Neural cell (in vitro differentiated cells): ENCODE results near the gene IFNLR1. TPM values are rescaled to one million over a fixed set of nuclear protein-coding genes. Genes with fewer than 3 reads are reported as not detected.

ENCODE experiments used
- H2AFZ ChIP-seq: fragments of 200-600, 300-800 bp; sonication (generic), shearing (Covaris generic); 2 replicates; pipeline ENCODE4 v1.6.0; 2014; ENCODE audit warnings: low read depth, mild to moderate bottlenecking, antibody characterized with exemption, low read length, moderate library complexity
- H3F3A ChIP-seq: fragments of 200-600 bp; shearing (Covaris generic); 2 replicates; pipeline ENCODE4 v1.6.1; 2016; ENCODE audit warnings: mild to moderate bottlenecking, moderate library complexity, mixed read lengths, antibody characterized with exemption, low read length; ENCODE audit not compliant: insufficient read depth, poor library complexity, severe bottlenecking
- H3K27ac ChIP-seq: fragments of 200-600, 300-800 bp; sonication (generic), shearing (Covaris generic); 2 replicates; pipeline ENCODE4 v1.5.1; 2014; ENCODE audit warnings: mild to moderate bottlenecking, low read length, moderate library complexity
- H3K27me3 ChIP-seq: fragments of 300-800, 200-600 bp; sonication (generic), shearing (Covaris generic); 2 replicates; pipeline ENCODE4 v1.6.0; 2014; ENCODE audit warnings: mild to moderate bottlenecking, low read depth, low read length, moderate library complexity; ENCODE audit not compliant: insufficient read depth
- H3K36me3 ChIP-seq: fragments of 300-800, 200-600 bp; sonication (generic), shearing (Covaris generic); 2 replicates; pipeline ENCODE4 v1.5.1; 2014; ENCODE audit warnings: mild to moderate bottlenecking, antibody characterized with exemption, low read length, moderate library complexity; ENCODE audit not compliant: insufficient read depth
- H3K4me2 ChIP-seq: fragments of 300-800, 200-600 bp; sonication (generic), shearing (Covaris generic); 2 replicates; pipeline ENCODE4 v1.6.0; 2014; ENCODE audit warnings: mild to moderate bottlenecking, low read length
- H3K4me3 ChIP-seq: fragments of 300-800, 200-600 bp; sonication (generic), shearing (Covaris generic); 2 replicates; pipeline ENCODE4 v1.5.1; 2014; ENCODE audit warnings: mild to moderate bottlenecking, low read length, moderate library complexity
- H3K79me2 ChIP-seq: fragments of 200-600 bp; shearing (Covaris generic); replicated peaks from 2 replicates; pipeline ENCODE4 v1.6.0; 2014; ENCODE audit warnings: mild to moderate bottlenecking, low read length, moderate library complexity; ENCODE audit not compliant: insufficient read depth
- H3K9ac ChIP-seq: fragments of 300-800, 200-600 bp; sonication (generic), shearing (Covaris generic); 2 replicates; pipeline ENCODE4 v1.6.1; 2016; ENCODE audit warnings: mild to moderate bottlenecking, low read length, mixed read lengths
- H3K9me2 ChIP-seq: fragments of 200-600 bp; shearing (Covaris generic); 2 replicates; pipeline ENCODE4 v1.6.1; 2016; ENCODE audit warnings: mild to moderate bottlenecking, low read length, mixed read lengths; ENCODE audit not compliant: insufficient read depth
- H3K9me3 ChIP-seq: fragments of 200-600, 300-800 bp; sonication (generic), shearing (Covaris generic); 2 replicates; pipeline ENCODE4 v1.6.1; 2016; ENCODE audit warnings: mild to moderate bottlenecking, mixed run types, low read length, moderate library complexity, mixed read lengths
- H4K20me1 ChIP-seq: fragments of 200-600 bp; shearing (Covaris generic); 2 replicates; pipeline ENCODE4 v1.6.1; 2016; ENCODE audit warnings: mild to moderate bottlenecking, mixed run types; ENCODE audit not compliant: insufficient read depth
- CTCF ChIP-seq: fragments of 450-650 bp; IDR thresholded peaks from 2 replicates; pipeline ENCODE4 v1.5.1; 2014; ENCODE audit warnings: antibody characterized with exemption, mild to moderate bottlenecking, moderate library complexity; ENCODE audit not compliant: poor library complexity, severe bottlenecking
- EP300 ChIP-seq: fragments of 450-650 bp; conservative IDR thresholded peaks from 2 replicates; pipeline ENCODE4 v1.6.1; 2014; ENCODE audit warnings: antibody characterized with exemption, mild to moderate bottlenecking, moderate library complexity; ENCODE audit not compliant: poor library complexity, severe bottlenecking
- EZH2 ChIP-seq: fragments of 200-600, 300-800 bp; shearing (Covaris generic), sonication (generic); IDR thresholded peaks from 2 replicates; pipeline ENCODE4 v1.6.1; 2014; ENCODE audit warnings: antibody characterized with exemption, low read length, borderline replicate concordance, mild to moderate bottlenecking; ENCODE audit not compliant: insufficient read depth, poor library complexity, severe bottlenecking
- MXI1 ChIP-seq: fragments of 450-650 bp; conservative IDR thresholded peaks from 2 replicates; pipeline ENCODE4 v1.6.1; 2014; ENCODE audit warnings: antibody characterized with exemption, mild to moderate bottlenecking; ENCODE audit not compliant: poor library complexity, severe bottlenecking
- POLR2AphosphoS5 ChIP-seq: IDR thresholded peaks from 2 replicates; pipeline ENCODE4 v1.6.1; 2012
- RAD21 ChIP-seq: fragments of 450-650 bp; conservative IDR thresholded peaks from 2 replicates; pipeline ENCODE4 v1.6.1; 2014; ENCODE audit warnings: antibody characterized with exemption, mild to moderate bottlenecking, moderate library complexity
- SMC3 ChIP-seq: fragments of 450-650 bp; conservative IDR thresholded peaks from 2 replicates; pipeline ENCODE4 v1.6.1; 2014; ENCODE audit warnings: antibody characterized with exemption, mild to moderate bottlenecking, moderate library complexity; ENCODE audit not compliant: poor library complexity
- TAF1 ChIP-seq: IDR thresholded peaks from 2 replicates; pipeline ENCODE4 v1.6.1; 2012; ENCODE audit warnings: low read depth
- polyA plus RNA-seq: library from polyadenylated mRNA; depleted of rRNA; stranded (reverse); fragments of >200 nt; gene quantifications from 2 replicates; pipeline ENCODE4 v1.2.3, GENCODE V29; 2014
- TF ChIP-seq, protein P1 (sequence below): IDR thresholded peaks from 2 replicates; pipeline ENCODE4 v1.6.1; 2012; ENCODE audit warnings: borderline replicate concordance

The IFNLR1 gene
- polyA plus RNA-seq, 1 donor from 2014 or later = 0.32 TPM

- no peaks in the 10 kb centered on the region for H3K79me2 ChIP-seq
- H3K27ac ChIP-seq = no peak overlapping the region
- H3K4me2 ChIP-seq = no peak overlapping the region
- no peak overlapping the region for H3K9ac ChIP-seq
- TF ChIP-seq EP300 = no peak
- TF ChIP-seq, protein P1, sequence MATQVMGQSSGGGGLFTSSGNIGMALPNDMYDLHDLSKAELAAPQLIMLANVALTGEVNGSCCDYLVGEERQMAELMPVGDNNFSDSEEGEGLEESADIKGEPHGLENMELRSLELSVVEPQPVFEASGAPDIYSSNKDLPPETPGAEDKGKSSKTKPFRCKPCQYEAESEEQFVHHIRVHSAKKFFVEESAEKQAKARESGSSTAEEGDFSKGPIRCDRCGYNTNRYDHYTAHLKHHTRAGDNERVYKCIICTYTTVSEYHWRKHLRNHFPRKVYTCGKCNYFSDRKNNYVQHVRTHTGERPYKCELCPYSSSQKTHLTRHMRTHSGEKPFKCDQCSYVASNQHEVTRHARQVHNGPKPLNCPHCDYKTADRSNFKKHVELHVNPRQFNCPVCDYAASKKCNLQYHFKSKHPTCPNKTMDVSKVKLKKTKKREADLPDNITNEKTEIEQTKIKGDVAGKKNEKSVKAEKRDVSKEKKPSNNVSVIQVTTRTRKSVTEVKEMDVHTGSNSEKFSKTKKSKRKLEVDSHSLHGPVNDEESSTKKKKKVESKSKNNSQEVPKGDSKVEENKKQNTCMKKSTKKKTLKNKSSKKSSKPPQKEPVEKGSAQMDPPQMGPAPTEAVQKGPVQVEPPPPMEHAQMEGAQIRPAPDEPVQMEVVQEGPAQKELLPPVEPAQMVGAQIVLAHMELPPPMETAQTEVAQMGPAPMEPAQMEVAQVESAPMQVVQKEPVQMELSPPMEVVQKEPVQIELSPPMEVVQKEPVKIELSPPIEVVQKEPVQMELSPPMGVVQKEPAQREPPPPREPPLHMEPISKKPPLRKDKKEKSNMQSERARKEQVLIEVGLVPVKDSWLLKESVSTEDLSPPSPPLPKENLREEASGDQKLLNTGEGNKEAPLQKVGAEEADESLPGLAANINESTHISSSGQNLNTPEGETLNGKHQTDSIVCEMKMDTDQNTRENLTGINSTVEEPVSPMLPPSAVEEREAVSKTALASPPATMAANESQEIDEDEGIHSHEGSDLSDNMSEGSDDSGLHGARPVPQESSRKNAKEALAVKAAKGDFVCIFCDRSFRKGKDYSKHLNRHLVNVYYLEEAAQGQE = no peak
- no peak for TF ChIP-seq CTCF
- no peak for TF ChIP-seq TAF1
- no peak for TF ChIP-seq MXI1
- TF ChIP-seq SMC3 = no peak
- no peak for TF ChIP-seq EZH2
- no peak for TF ChIP-seq RAD21
- no peak for TF ChIP-seq POLR2AphosphoS5
- H3K36me3 ChIP-seq = no peaks in the 10 kb centered on the region
- no peak overlapping the region for H3K4me3 ChIP-seq
- no peaks in the 10 kb centered on the region for H4K20me1 ChIP-seq
- H3K27me3 ChIP-seq = no peaks in the 10 kb centered on the region
- no peaks in the 10 kb centered on the region for H3K9me2 ChIP-seq
- no peaks in the 10 kb centered on the region for H3K9me3 ChIP-seq
- H3F3A ChIP-seq = no peaks in the 10 kb centered on the region
- no peak overlapping the region for H2AFZ ChIP-seq
These were observed 25.8 kb downstream of the IFNLR1 start for GRCh38 chr1:24161270-24161669.

DNA sequence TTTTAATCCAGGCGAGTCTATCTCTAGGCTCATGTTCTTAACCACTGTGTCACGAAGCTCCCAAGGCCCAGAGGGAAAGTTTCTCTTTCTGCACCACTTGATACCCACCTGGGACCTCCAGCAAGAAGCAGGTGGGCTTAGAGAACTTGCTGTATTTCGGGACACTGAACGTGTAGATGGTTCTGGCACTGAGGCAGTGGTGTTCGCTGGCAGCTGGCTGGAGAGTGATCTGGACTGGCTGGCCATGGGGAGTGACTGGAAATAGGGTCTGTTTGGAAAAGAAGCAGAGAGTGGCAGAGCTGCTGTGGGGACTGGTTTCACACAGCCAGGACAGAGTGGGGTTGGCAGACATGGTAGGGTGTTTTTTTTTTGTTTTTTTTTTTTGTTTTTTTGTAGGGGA, 27.7 kb downstream of the IFNLR1 start:
- TF ChIP-seq, protein P1 = no peak
- TF ChIP-seq MXI1 (no peak), SMC3 (no peak), TAF1 (no peak), EZH2 (no peak)
- H3K36me3 ChIP-seq = no peaks in the 10 kb centered on the region
- H3K79me2 ChIP-seq = no peaks in the 10 kb centered on the region
- no peaks in the 10 kb centered on the region for H4K20me1 ChIP-seq
- no peaks in the 10 kb centered on the region for H3K9me2 ChIP-seq
- no peaks in the 10 kb centered on the region for H3F3A ChIP-seq
- no peak overlapping the region for H2AFZ ChIP-seq
- H3K4me2 ChIP-seq = no peak overlapping the region
- H3K9ac ChIP-seq = no peak overlapping the region
- no peak overlapping the region for H3K27ac ChIP-seq
- no peak overlapping the region for H3K4me3 ChIP-seq
- no peaks in the 10 kb centered on the region for H3K27me3 ChIP-seq
- H3K9me3 ChIP-seq = no peaks in the 10 kb centered on the region
